ENCODE data around the gene PRKAG1. TPM values are rescaled to one million over a fixed set of nuclear protein-coding genes. Genes with fewer than 3 reads are reported as not detected.

PRKAG1 gene
- total RNA-seq, 1 donor from 2014 or later, result 47.1 TPM

GRCh38 chr12:49054096-49054495 lies 35.5 kb upstream of the PRKAG1 start:
- Histone ChIP-seq H4K20me1 (ENCODE audit: insufficient read depth, low read length) (peaks cover 99% of the 10 kb centered on the region), H3K79me2 (ENCODE audit: insufficient read depth, low read length) (peaks cover 96% of the 10 kb centered on the region), H3K4me1 (ENCODE audit: insufficient read depth, low read length) (peaks cover 50% of the 10 kb centered on the region), H3K9ac (ENCODE audit: low read length) (no peak overlapping the region), H3K9me3 (ENCODE audit: insufficient read depth, low read depth, low read length) (no peaks in the 10 kb centered on the region), H2AFZ (ENCODE audit: low read depth, low read length) (no peak overlapping the region), H3K27ac (ENCODE audit: low read depth, low read length) (no peak overlapping the region), H3K27me3 (ENCODE audit: insufficient read depth, low read length) (no peaks in the 10 kb centered on the region), H3K36me3 (ENCODE audit: insufficient read depth, low read length) (peaks cover 27% of the 10 kb centered on the region), H3K4me3 (ENCODE audit: insufficient read depth, low read depth, low read length) (no peak overlapping the region), H3K4me2 (ENCODE audit: low read length) (no peak overlapping the region)
- DNase-seq (ENCODE audit: low read depth) (no peak), FAIRE-seq (no peak)
- H3K4me1 Mint-ChIP-seq (ENCODE audit: low read depth, unreplicated experiment), result peaks cover 46% of the 10 kb centered on the region
- H3K27ac Mint-ChIP-seq (ENCODE audit: unreplicated experiment), result no peak overlapping the region
- TF ChIP-seq CTCF (IDR thresholded peaks at IDR 0.05; ENCODE audit: insufficient read depth, low read depth, low read length) (no peak), EZH2 (IDR thresholded peaks at IDR 0.05; ENCODE audit: insufficient read depth, low read length) (no peak)
- no peaks in the 10 kb centered on the region for H3K27me3 Mint-ChIP-seq (ENCODE audit: low read depth, unreplicated experiment)
- H3K4me3 Mint-ChIP-seq (ENCODE audit: unreplicated experiment), result no peak overlapping the region
- no peaks in the 10 kb centered on the region for H3K9me3 Mint-ChIP-seq (ENCODE audit: unreplicated experiment)
- H3K36me3 Mint-ChIP-seq (ENCODE audit: low read depth, unreplicated experiment), result peaks cover 23% of the 10 kb centered on the region

- Histone ChIP-seq H3K79me2 (ENCODE audit: insufficient read depth, low read length) (peaks cover 95% of the 10 kb centered on the region), H3K27ac (ENCODE audit: low read depth, low read length) (no peak overlapping the region), H3K36me3 (ENCODE audit: insufficient read depth, low read length) (peaks cover 42% of the 10 kb centered on the region), H2AFZ (ENCODE audit: low read depth, low read length) (no peak overlapping the region), H3K4me3 (ENCODE audit: insufficient read depth, low read depth, low read length) (no peak overlapping the region), H3K9me3 (ENCODE audit: insufficient read depth, low read depth, low read length) (no peaks in the 10 kb centered on the region), H3K4me2 (ENCODE audit: low read length) (no peak overlapping the region), H3K9ac (ENCODE audit: low read length) (no peak overlapping the region), H4K20me1 (ENCODE audit: insufficient read depth, low read length) (peaks cover 99% of the 10 kb centered on the region), H3K4me1 (ENCODE audit: insufficient read depth, low read length) (peaks cover 38% of the 10 kb centered on the region), H3K27me3 (ENCODE audit: insufficient read depth, low read length) (no peaks in the 10 kb centered on the region)
- Mint-ChIP-seq H3K27me3 (ENCODE audit: low read depth, unreplicated experiment) (no peaks in the 10 kb centered on the region), H3K4me3 (ENCODE audit: unreplicated experiment) (no peak overlapping the region), H3K27ac (ENCODE audit: unreplicated experiment) (peak overlapping the region; percentile 26), H3K9me3 (ENCODE audit: unreplicated experiment) (no peaks in the 10 kb centered on the region), H3K4me1 (ENCODE audit: low read depth, unreplicated experiment) (peaks cover 49% of the 10 kb centered on the region), H3K36me3 (ENCODE audit: low read depth, unreplicated experiment) (peaks cover 26% of the 10 kb centered on the region)
- FAIRE-seq, result no peak
- TF ChIP-seq EZH2 (IDR thresholded peaks at IDR 0.05; ENCODE audit: insufficient read depth, low read length), result no peak
- no peak for TF ChIP-seq CTCF (IDR thresholded peaks at IDR 0.05; ENCODE audit: insufficient read depth, low read depth, low read length)
- DNase-seq (ENCODE audit: low read depth), result no peak
Measured at GRCh38 chr12:49052451-49053208, 34.1 kb upstream of the PRKAG1 start.

Data from astrocyte (in vitro differentiated cells and primary cell).